ENCODE measurements around the gene KCNK6. TPM values are rescaled to one million over a fixed set of nuclear protein-coding genes. Genes with fewer than 3 reads are reported as not detected.

The KCNK6 gene
- total and polyA plus RNA-seq, 2 of the 8 experiments (the other 6 are each of a cell fraction or from before 2014, with no cell fraction given) = 10.6 to 13.3 TPM

DNA sequence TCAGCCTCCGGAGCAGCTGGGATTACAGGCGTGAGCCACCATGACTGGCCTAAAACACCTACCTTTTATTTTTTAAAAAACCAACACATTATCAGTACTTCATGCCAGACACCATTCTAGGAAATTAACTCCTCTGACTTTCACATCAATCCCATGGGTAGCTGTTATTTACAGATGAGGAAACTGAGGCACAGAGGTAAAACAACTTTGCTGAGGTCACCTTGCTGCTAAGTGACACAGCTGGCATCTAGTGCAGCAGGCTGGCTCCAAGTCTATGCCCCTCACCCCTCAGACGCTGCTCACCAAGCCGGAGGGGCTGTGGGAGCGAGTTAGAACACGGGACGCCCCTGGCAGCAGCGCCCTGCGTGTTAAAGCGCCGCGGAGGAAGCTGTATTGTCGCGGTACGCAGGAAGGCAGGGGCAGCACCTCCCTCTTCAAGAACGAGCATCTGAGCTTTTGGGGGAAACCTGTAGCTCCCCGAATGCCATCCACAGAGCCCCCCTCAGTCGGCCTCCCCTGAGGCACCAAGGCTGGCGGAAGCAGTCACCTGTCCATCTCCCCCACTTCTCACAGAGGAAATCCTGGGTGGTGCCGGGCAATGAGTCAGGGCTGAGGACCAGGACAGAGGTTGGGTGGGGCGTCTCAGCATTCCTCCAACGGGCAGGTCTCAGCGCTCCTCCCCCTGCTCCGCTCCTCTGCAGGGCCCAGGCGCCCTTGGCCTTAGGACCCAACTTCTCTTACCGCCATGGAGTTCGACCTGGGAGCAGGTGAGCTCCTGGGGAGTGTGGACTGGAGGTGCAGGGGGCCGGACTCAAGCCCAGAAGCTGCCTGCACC lies 15.9 kb upstream of the KCNK6 start, which contains the start of gene C19orf33:
Gene C19orf33 (plus strand): TSS at position 735 of the 835 bp plus-strand sequence. CDS start 11 bp downstream, at position 746.
- 25% methylated on average over 28 of the region's 28 CpGs; no CpG with 5 or more reads in 1 of the 2 experiments for WGBS, 2 experiments (ENCODE audit: extremely low coverage in 1 of 2, insufficient coverage in 1 of 2, insufficient read length in 1 of 2, insufficient replicate concordance in 2 of 2, low coverage in 1 of 2, low lambda C conversion rate in 2 of 2, missing lambda C conversion rate in 1 of 2)
- Histone ChIP-seq H3K18ac (ENCODE audit: extremely low read depth, low read length) (peak within 1 kb of the TSS; percentile 34; the same call in 1 of the 2 replicates), H3K23me2 (ENCODE audit: low read depth, low read length) (0 out of 2 replicates have a peak, but pooled peaks cover 4% of the 10 kb centered on the region), H2BK5ac (ENCODE audit: low read depth, low read length) (peak within 1 kb of the TSS; percentile 90), H3K9me3 (ENCODE audit: insufficient read depth in 2 of 2, low read depth in 1 of 2, low read length in 1 of 2) (no peaks in the 10 kb centered on the region), H3K23ac (ENCODE audit: insufficient read length) (no peak within 1 kb of the TSS), H3K79me2 (ENCODE audit: control insufficient read depth in 1 of 2, insufficient read depth in 2 of 2, low read length in 2 of 2) (no peaks in the 10 kb centered on the region), H2BK120ac (replicated peaks; ENCODE audit: low read depth, low read length) (no peak within 1 kb of the TSS), H3K9ac (replicated peaks in 1 of 4; ENCODE audit: extremely low read depth in 1 of 4, low read depth in 3 of 4, low read length in 3 of 4) (peak within 1 kb of the TSS in 2 of 4 experiments; percentile 16 to 33; a peak in 4 of 7 replicates), H3K4me3 (ENCODE audit: extremely low read depth in 1 of 4, insufficient read depth in 2 of 4, low read depth in 3 of 4, low read length in 4 of 4) (peak within 1 kb of the TSS; percentile 29 to 59 (median 50)), H2AFZ (ENCODE audit: low read length) (peak within 1 kb of the TSS; percentile 12; the same call in 1 of the 2 replicates), H3K79me1 (ENCODE audit: low read depth, low read length) (no peaks in the 10 kb centered on the region), H4K20me1 (replicated peaks in 1 of 2; ENCODE audit: control insufficient read depth in 1 of 2, insufficient read depth in 2 of 2, low read length in 2 of 2) (peaks cover 4 to 7% of the 10 kb centered on the region in 2 experiments), H2BK15ac (ENCODE audit: low read length) (no peak within 1 kb of the TSS), H2BK20ac (ENCODE audit: low read length) (no peak within 1 kb of the TSS), H3K4me1 (replicated peaks in 1 of 4; ENCODE audit: control insufficient read depth in 3 of 4, insufficient read depth in 4 of 4, low read length in 3 of 4) (peaks cover 2 to 14% (median 6%) of the 10 kb centered on the region in 4 experiments; a peak in 6 of 7 replicates), H3K4me2 (ENCODE audit: insufficient read depth in 1 of 2, low read depth in 2 of 2, low read length in 2 of 2) (peak within 1 kb of the TSS; percentile 82 to 90), H4K5ac (ENCODE audit: insufficient read length, low read depth, low read length) (no peak within 1 kb of the TSS), H3K4ac (replicated peaks; ENCODE audit: insufficient read length, low read depth, low read length) (peak within 1 kb of the TSS; percentile 13), H2BK12ac (ENCODE audit: low read depth, low read length) (peak within 1 kb of the TSS; percentile 77; the same call in 1 of the 2 replicates), H3K27me3 (replicated peaks in 1 of 4; ENCODE audit: control insufficient read depth in 3 of 4, extremely low read depth in 1 of 4, insufficient read depth in 3 of 4, low read length in 3 of 4) (no peaks in the 10 kb centered on the region; a peak in 2 of 7 replicates), H4K91ac (replicated peaks; ENCODE audit: insufficient read length, low read length) (peak within 1 kb of the TSS; percentile 68), H4K8ac (ENCODE audit: extremely low read depth, insufficient read depth, low read length) (peak within 1 kb of the TSS; percentile 81), H3K56ac (replicated peaks; ENCODE audit: insufficient read length, low read depth, low read length) (no peak within 1 kb of the TSS), H2AK5ac (ENCODE audit: low read depth, low read length) (no peak within 1 kb of the TSS), H3K27ac (ENCODE audit: low read depth, low read length) (0 out of 2 replicates have a peak within 1 kb of the TSS, but pooled peaks have one; percentile 37), H3K14ac (ENCODE audit: insufficient read length) (no peak within 1 kb of the TSS), H3K36me3 (ENCODE audit: control insufficient read depth in 2 of 4, insufficient read depth in 4 of 4, low read length in 3 of 4) (peaks cover 0 to 15% (median 9%) of the 10 kb centered on the region in 4 experiments; a peak in 5 of 8 replicates)
- POLR2A ChIA-PET (ENCODE audit: partially characterized antibody) = interaction anchor here (0.6 to 5.0 kb wide), 16 partner anchors 9 to 84 kb away, joined by 3 to 34 read pairs (median 4); partner anchors contain the start of genes CATSPERG, GGN, PPP1R14A and YIF1B
- CTCF ChIA-PET (ENCODE audit: partially characterized antibody) = interaction anchor here (0.8 to 2.8 kb wide), 17 partner anchors 9 to 169 kb away, joined by 3 to 13 read pairs (median 4); partner anchors contain the start of genes CATSPERG and KCNK6
- DNase-seq (ENCODE audit: low read depth in 1 of 2, low spot score in 2 of 2) (peak in 1 of 2 experiments; percentile 69), FAIRE-seq (no peak)
- TF ChIP-seq CBX5 (IDR thresholded peaks at IDR 0.05; ENCODE audit: low read depth, low read length) (no peak), KDM5A (IDR thresholded peaks at IDR 0.05; ENCODE audit: low read length) (no peak), CTBP2 (IDR thresholded peaks at IDR 0.05; ENCODE audit: borderline replicate concordance, insufficient read depth, insufficient read length, low read length) (no peak), YY1 (IDR thresholded peaks at IDR 0.05; ENCODE audit: low read depth, low read length) (no peak), KDM4A (IDR thresholded peaks at IDR 0.05; ENCODE audit: low read depth, low read length, severe bottlenecking) (peak; percentile 8), HDAC2 (IDR thresholded peaks at IDR 0.05; ENCODE audit: borderline replicate concordance in 1 of 2, low read depth in 2 of 2, low read length in 2 of 2) (no peak), MAFK (IDR thresholded peaks at IDR 0.05; ENCODE audit: low read depth, low read length) (no peak)
- TF ChIP-seq, protein P1, sequence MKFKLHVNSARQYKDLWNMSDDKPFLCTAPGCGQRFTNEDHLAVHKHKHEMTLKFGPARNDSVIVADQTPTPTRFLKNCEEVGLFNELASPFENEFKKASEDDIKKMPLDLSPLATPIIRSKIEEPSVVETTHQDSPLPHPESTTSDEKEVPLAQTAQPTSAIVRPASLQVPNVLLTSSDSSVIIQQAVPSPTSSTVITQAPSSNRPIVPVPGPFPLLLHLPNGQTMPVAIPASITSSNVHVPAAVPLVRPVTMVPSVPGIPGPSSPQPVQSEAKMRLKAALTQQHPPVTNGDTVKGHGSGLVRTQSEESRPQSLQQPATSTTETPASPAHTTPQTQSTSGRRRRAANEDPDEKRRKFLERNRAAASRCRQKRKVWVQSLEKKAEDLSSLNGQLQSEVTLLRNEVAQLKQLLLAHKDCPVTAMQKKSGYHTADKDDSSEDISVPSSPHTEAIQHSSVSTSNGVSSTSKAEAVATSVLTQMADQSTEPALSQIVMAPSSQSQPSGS (IDR thresholded peaks at IDR 0.05; ENCODE audit: low read length) = no peak

Measured in H1 (cell line).